GOT3 (cell line): ENCODE measurements around the gene OR6J1.
"Not testable (repeated sequence)": the region's sequence is repeated elsewhere in the genome, so short reads cannot be mapped to it uniquely, and the experiment has no call there.

ENCODE experiments used
- DNase-seq: peaks from one replicate; lab custom pipeline; 2025; ENCODE audit warnings: mixed read lengths; lab: John Stamatoyannopoulos, UW

The OR6J1 gene

DNA sequence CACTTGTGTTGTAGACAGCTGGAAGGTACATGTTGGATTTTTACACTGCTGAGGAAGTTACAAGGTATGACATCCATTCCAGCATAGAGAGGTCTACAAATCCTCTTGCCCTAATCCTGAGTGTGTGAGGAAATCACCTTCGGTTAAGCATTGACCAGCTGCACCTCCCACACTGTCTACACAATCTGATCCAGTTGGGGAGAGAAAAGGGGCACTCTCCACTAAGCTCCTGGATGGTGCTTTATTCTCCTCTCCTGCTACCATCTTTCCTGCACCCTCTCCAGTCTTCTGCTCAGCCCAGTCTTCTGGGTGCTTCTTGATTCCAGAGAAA lies at the start of gene OR6J1:
OR6J1 (minus strand) TSS at position 48 of the 331 bp plus-strand sequence. CDS start 9,541 bp downstream, outside the sequence.
- DNase-seq = no peak

DNA sequence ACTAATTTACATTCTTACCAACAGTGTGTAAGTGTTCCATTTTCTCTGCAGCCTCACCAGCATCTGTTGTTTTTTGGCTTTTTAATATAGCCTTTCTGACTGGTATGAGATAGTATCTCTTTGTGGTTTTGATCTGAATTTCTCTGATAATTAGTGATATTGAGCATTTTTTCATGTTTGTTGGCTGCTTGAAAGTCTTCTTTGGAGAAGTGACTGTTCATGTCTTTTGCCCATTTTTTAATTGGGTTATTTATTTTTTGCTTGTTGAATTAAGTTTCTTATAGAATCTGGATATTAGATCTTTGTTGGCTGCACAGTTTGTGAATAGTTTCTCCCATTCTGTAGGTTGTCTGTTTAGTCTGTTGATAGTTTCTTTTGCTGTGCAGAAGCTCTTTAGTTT lies 48.0 kb upstream of the OR6J1 start:
- DNase-seq = no peak

GRCh38 chr14:22691171-22691570 lies 47.0 kb upstream of the OR6J1 start:
- no peak for DNase-seq

- DNase-seq = no peak
Measured at GRCh38 chr14:22689199-22689598, 45.0 kb upstream of the OR6J1 start.

DNA sequence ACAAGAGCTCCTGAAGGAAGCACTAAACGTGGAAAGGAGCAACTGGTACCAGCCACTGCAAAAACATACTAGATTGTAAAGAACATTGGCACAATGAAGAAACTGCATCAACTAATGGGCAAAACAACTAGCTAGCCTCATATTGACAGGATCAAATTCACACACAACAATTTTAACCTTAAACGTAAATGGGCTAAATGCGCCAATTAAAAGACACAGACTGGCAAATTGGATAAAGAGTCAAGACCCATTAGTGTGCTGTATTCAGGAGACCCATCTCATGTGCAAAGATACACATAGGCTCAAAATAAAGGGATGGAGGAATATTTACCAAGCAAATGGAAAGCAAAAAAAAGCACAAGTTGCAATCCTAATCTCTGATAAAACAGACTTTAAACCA lies 43.8 kb upstream of the OR6J1 start:
- not testable (repeated sequence) for DNase-seq

DNA sequence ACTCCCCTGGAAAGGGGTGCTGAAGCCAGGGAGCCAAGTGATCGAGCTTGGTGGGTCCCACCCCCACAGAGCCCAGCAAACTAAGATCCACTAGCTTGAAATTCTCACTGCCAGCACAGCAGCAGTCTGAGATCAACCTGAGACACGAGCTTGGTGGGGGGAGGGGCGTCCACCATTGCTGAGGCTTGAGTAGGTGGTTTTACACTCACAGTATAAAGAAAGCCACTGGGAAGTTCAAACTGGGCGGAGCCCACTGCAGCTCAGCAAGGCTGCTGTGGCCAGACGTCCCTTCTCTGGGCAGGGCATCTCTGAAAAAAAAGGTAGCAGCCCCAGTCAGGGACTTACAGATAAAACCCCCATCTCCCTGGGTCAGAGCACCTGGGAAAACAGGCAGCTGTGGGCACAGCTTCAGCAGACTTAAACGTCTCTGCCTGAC lies 42.0 kb upstream of the OR6J1 start:
- DNase-seq = not testable (repeated sequence)

DNA sequence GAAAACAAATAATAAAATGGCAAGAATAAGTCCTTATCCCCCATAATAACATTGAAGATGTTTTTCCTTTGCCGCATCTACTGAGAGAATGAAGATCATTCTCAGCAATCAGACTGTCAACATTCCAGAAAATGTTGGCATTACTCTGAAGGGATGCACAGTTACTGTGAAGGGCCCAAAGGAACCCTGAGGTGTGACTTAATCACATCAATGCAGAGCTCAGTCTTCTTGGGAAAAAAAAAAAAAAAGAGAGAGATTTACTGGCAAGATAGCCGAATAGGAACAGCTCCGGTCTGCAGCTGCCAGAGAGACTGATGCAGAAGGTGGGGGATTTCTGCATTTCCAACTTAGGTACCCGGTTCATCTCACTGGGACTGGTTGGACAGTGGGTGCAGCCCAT lies 41.3 kb upstream of the OR6J1 start:
- no peak for DNase-seq

DNA sequence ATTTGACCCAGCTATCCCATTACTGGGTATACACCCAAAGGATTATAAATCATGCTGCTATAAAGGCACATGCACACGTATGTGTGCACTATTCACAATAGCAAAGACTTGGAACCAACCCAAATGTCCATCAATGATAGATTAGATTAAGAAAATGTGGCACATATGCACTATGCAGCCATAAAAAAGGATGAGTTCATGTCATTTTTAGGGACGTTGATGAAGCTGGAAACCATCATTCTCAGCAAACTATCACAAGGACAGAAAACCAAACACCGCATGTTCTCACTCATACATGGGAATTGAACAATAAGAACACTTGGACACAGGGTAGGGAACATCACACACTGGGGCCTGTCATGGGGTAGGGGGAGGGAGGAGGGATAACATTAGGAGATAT lies 39.3 kb upstream of the OR6J1 start:
- DNase-seq = not testable (repeated sequence)

DNA sequence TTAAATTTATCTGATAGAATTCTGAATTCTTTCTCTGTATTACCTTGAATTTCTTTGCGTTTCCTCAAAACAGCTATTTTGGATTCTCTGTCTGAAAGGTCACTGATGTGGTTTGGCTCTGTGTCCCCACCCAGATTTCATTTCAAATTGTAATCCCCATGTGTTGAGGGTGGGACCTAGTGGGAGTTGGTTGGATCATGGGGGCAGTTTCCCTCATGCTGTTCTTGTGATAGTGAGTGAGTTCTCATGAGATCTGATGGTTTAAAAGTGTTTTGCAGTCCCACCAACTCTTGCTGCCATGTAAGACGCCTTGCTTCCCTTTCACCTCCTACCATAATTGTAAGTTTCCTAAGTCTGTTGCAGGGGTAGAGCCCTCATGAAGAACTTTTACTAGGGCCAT lies 34.1 kb upstream of the OR6J1 start:
- no peak for DNase-seq

DNA sequence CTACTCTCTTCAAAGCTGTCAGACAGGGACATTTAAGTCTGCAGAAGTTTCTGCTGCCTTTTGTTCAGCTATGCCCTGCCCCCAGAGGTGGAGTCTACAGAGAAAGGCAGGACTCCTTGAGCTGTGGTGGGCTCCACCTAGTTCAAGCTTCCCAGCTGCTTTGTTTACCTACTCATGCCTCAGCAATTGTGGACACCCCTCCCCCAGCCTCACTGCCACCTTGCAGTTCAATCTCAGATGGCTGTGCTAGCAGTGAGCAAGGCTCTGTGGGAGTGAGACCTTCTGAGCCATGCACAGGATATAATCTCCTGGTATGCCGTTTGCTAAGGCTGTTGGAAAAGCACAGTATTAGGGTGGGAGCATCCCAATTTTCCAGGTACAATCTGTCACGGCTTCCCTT lies 33.4 kb upstream of the OR6J1 start:
- DNase-seq = not testable (repeated sequence)

DNA sequence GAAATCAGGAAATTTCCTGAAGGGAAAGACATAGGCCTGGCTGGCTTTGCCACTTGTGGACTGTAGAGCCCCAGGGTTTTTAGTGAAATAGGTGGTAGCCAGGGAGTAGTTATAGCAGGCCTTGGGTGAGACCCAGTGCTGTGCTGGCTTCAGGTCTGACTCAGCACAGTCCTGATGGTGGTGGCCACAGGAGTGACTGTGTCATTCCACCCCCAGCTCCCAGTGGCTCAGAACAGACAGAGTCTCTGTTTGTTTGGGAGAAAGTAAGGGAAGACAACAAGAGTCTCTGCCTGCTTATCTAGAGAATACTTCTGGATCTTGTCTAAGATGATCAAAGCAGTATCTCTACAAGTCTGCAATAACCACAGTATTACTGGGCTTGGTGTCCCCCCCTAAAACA lies 27.5 kb upstream of the OR6J1 start:
- no peak for DNase-seq

GRCh38 chr14:22668863-22669262 lies 24.7 kb upstream of the OR6J1 start:
- no peak for DNase-seq

DNA sequence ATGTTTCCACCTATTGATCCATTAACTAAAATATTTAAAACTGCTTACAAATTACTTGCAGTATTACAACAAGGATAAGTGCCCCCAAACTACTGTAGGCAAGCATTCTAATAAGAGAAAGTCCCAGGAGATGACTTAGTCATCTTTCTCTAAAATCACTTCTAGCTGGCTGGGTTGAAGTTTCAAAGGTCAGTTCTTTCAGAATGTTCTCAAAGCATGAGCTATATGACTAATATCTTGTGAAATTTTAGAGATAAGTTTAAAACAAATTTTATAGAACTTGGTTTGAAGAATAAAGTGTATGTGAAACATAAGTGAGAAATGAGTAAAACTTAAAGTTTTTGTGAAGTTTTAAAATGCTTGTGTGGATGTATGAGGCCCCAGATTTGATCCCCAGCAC lies 24.3 kb upstream of the OR6J1 start:
- no peak for DNase-seq

GRCh38 chr14:22667881-22668280 lies 23.7 kb upstream of the OR6J1 start:
- DNase-seq = no peak

DNA sequence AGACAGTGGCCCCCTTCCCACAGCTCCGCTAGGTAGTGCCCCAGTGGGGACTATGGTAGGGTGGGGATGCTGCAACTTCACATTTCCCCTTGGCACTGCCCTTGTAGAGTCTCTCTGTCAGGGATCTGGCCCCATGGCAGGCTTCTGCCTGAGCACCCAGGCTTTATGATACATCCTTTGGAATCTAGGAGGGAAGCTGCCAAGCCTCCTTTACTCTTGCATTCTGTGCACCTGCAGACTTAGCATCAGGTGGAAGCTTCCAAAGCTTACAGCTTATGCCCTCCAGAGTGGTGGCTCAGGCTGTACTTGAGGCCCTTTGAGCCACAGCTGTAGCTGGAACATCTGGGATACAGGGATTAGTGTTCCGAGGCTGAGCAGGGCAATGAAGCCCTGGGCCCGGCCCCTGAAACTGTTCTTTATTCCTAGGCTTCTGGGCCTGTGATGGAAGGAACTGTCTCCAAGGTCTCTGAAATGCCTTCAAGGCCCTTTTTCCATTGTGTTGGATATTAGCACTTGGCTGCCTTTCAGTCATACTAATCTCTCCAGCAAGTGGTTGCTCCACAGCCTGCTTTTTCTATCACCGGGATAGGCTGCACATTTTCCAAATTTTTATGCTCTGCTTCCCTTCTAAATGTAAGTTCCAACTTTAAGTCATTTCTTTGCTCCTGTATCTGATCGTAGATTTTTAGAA lies 22.2 kb upstream of the OR6J1 start:
- DNase-seq = no peak

DNA sequence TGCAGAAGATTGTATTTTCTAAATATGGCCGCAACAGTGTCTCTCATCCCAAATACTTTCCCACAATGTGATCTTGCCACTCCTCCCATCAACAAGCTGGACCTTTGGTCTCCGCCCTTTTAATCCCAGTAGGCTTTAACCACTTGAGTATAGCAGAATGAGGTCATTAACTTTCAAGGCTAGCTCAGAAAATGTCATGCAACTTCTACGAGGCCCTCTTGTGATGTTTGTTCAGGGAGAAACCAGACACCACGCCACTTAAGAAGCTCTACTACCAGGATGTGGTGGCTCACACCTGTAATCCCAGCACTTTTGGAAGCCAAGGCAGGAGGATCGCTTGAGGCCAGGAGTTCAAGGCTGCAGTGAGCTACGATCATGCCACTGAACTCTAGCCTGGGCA lies 20.1 kb upstream of the OR6J1 start:
- DNase-seq = no peak

DNA sequence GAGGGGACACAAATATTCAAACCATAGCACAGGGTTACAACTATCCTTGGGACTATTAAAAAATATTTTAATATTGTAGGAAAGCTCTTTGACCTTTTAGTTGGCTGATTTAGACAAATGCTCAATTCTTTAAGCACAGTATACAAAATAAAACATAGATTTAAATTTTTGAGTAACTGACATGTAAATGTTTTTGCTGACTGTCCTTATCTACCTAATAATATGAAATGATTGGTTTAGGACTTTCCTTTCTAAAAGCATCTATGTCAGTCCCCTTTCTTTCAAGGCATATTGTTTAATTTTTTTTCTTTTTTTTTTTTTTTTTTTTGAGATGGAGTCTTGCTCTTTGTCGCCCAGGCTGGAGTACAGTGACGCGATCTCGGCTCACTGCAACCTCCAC lies 16.5 kb upstream of the OR6J1 start:
- no peak for DNase-seq

DNA sequence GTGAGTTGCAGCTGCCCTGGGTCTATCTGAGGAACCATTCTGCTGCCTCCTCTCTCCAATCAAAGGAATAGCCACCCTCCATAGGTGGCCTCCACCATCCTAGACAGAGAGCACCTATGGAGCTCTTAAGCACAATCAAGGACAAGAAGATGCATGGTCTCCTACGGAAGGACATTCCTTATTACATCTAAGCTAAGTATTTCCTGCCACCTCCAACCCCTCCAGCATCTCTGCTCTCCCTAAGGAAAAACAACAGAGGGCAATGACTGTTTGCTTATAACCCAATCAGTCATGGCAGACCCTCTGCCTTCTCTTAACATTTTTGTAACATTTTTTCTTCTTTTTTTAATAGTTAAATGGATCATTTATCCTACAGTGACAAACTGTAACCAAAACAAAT lies 14.8 kb upstream of the OR6J1 start:
- DNase-seq = no peak

DNA sequence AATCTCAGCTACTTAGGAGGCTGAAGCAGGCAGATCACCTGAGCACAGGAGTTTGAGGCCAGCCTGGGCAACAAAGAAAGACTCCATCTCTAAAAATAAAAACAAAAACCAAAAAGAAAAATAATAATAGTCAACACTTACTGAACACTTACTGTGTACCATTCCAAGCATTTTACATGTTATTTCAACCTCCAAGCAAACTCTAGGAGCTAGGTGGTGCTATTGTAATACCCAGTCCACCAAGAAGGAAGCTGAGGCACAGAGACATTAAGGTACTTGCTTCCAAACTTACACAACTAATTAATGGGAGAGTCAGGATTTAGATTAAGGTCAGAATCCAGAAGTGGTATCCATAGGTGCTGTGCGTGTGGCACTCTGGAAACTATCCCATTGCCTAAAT lies 13.7 kb upstream of the OR6J1 start:
- DNase-seq = no peak

- DNase-seq = no peak
Measured at GRCh38 chr14:22656945-22657731, 13.0 kb upstream of the OR6J1 start.

- DNase-seq = no peak
Measured at GRCh38 chr14:22656226-22656625, 12.1 kb upstream of the OR6J1 start.

GRCh38 chr14:22653012-22653621 lies 9.0 kb upstream of the OR6J1 start:
- DNase-seq = no peak

DNA sequence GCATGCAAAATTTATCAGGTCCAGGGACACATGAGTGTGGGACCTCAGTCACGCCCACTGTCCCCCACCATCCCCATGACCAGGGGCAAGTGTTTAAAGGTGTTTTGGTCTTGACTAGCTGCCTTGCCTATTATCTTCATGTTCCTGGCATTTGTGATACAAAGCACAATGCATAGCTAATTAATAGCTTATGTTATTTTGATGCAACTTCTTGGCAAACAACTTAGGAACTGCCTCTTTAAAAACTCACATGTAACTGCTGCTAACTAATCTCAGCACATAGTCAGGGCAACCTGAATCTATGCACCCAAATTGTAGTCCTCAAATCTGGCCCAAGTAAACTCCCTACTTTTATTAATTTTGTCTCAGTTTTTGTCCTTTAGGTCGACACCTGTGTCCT lies 7.4 kb upstream of the OR6J1 start:
- no peak for DNase-seq
